TTC549 (cell line): ENCODE measurements around the gene PI4K2B.
"Not testable (repeated sequence)": the region's sequence is repeated elsewhere in the genome, so short reads cannot be mapped to it uniquely, and the experiment has no call there.

ENCODE experiments used
- FAIRE-seq: peaks from 2 replicates; lab custom pipeline; 2012; peaks lifted over from hg19 to GRCh38; lab: Jason Lieb, UNC

PI4K2B gene

GRCh38 chr4:25233737-25234389 is at the start of gene PI4K2B:
TSS of gene PI4K2B (plus strand) at chr4:25234033. CDS start at chr4:25234164, 131 bp downstream.
- FAIRE-seq, result no peak

DNA sequence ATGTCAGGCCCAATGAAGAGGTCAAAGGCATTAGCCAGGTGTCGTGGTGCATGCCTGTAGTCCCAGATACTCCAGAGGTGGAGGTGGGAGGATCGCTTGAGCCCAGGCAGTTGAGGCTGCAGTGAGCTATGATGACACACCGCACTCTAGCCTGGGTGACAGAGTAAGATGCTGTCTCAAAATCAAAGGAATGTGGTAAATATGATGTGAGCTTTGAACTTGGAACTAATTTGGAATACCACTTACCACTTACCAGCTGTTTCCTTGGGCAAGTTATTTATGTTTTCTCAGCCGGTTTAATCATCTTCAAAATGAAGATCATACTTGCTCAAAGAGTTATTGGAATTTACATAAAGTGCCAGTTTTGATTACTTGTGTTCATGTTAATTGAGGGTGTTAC is 49.8 kb upstream of the PI4K2B start:
- no peak for FAIRE-seq

DNA sequence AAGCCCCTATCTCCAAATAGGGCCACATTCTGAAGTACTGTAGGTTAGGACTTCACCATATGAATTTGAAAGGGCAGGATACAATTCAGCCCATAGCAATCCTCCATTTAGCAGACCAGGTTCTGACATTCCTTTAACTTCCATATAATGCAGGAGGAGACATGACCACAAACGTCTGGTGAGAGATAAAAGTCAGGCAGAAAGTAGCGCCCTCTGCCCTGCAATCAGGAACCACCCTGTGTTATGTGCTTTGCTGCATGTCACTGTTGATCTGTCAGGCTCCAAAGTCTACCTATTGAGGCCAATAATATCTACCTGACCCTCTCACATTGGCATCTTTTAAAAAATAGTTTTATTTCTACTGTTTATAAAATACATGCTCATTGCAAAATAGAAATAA is 43.4 kb upstream of the PI4K2B start:
- FAIRE-seq, result no peak

GRCh38 chr4:25198713-25199112 is 35.1 kb upstream of the PI4K2B start:
- no peak for FAIRE-seq

DNA sequence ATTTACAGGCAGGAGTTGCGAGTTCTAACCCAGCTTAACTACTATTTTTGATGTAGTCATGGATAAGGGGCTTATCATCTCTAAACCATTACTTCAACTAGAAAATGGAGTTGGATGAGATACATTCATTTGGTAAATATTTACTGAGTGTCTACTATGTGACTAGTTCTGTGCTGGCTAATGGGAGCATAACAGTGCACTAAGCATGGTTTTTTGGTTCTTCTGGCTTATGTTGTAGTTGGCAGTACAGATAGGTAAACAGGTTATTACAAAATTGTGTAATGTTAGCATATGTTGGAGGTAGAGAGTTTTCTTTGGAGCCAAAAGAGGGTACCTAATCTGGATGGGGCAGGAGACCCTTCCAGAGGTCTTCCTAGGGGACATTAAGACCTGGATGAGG is 25.8 kb upstream of the PI4K2B start:
- FAIRE-seq, result no peak

DNA sequence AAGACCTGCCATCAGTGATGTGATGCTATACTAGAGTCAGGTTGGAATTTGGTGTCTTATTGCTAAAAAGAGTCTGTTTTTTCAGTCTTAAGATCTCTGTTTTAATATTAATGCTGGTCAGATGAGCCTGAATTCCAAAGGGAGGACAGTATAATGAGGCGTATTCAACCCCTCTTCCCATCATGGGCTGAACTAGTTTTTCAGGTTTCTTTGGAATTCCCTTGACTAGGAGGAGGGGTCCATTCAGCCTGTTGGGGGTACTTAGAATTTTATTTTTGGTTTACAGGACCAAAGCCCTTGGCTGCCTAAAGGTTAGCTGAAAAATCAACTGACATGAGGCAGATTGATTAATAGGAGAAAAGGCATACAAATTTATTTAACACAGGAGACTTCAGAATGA is 24.1 kb upstream of the PI4K2B start:
- FAIRE-seq, result no peak

- no peak for FAIRE-seq
Measured at GRCh38 chr4:25211721-25212120, 22.1 kb upstream of the PI4K2B start.

- FAIRE-seq, result no peak
Measured at GRCh38 chr4:25212822-25213221, 21.0 kb upstream of the PI4K2B start.

DNA sequence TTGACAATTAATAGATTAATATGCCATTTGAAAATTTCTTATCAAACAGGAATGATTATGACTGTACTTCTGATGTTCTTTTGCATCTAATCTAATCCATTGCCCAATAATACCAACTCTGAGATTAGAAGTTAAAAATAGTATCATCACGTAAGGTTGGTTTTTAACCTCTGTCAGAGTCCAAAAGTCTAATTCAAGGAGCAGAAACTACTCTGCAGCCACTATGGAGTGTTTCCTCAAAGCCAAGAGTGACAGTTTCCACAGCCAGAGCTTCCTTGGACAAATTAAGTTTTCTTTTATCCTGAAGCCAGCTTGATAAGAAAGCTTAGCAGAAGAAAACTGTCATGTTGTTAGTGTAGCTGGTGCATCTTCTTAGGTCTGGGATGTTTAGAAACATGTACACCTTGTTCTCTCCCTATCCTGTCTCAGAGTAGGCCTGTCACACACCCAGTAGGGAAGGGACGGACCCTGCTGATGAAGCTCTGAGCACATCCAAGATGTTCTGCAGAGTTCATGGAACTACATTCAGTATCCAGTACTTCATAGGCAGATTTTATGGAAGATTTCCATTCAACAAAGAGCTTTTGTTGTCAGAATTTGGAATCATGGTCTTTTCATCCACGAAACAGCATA is 20.4 kb upstream of the PI4K2B start:
- no peak for FAIRE-seq

DNA sequence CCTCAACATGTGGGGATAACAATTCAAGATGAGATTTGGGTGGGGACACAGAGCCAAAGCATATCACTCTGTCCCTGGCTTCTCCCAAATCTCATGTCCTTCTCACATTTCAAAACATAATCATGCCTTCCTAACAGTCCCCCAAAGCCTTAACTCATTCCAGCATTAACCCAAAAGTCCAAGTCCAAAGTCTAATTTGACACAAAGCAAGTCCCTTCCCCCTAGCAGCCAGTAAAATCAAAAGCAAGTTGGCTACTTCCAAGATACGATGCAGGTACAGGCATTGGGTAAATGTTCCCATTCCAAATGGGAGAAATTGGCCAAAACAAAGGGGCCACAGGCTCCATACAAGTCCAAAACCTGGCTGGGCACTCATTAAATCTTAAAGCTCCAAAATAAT is 19.1 kb upstream of the PI4K2B start:
- not testable (repeated sequence) for FAIRE-seq

GRCh38 chr4:25215511-25215910 is 18.3 kb upstream of the PI4K2B start:
- FAIRE-seq, result no peak

GRCh38 chr4:25221377-25221776 is 12.5 kb upstream of the PI4K2B start:
- no peak for FAIRE-seq

DNA sequence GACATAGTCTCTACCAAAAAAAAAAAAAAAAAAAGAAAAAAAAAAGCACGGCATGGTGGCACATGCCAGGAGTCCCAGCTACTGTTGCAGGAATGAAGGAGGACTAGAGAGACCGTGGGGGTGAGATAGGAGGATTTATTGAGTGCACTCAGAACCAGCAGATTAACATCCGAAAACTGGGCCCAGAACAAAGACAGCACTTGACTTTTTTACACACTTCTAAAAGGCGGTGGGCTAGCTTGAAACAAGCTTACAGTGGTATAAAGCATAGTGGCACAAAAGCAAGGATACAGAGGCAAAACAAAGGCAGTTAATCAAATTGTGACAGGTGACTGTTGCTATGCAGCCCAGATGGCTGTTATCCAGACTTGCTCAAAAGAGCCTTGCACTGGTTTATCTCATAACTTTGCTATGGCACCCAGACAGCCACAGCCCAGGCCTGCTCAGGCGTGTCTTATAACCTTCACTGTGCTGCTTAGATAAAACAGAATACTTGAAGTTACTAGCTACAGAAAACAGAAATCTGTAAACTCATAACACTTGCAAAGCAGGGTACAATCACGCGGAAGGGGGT is 9.9 kb upstream of the PI4K2B start:
- FAIRE-seq, result no peak

- FAIRE-seq, result no peak
Measured at GRCh38 chr4:25229804-25230203, 4.0 kb upstream of the PI4K2B start.

DNA sequence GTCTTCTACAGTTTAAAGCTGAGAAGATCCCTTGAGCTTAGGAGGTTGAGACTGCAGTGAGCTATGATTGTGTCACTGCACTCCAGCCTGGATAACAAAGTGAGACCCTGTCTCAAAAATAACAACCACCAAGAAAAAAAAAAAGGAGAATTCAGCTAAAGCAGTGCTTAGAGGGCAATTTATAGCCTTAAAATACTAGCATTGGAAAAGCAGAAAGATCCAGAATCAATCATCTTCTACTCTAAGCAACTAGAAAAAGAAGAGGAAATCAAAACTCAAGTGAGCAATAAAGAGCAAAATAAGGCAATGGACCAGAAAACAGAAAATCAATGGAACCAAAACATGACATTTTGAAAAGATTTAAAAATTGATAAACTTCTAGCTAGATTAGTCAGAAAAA is 639 bp upstream of the PI4K2B start:
- FAIRE-seq, result no peak

DNA sequence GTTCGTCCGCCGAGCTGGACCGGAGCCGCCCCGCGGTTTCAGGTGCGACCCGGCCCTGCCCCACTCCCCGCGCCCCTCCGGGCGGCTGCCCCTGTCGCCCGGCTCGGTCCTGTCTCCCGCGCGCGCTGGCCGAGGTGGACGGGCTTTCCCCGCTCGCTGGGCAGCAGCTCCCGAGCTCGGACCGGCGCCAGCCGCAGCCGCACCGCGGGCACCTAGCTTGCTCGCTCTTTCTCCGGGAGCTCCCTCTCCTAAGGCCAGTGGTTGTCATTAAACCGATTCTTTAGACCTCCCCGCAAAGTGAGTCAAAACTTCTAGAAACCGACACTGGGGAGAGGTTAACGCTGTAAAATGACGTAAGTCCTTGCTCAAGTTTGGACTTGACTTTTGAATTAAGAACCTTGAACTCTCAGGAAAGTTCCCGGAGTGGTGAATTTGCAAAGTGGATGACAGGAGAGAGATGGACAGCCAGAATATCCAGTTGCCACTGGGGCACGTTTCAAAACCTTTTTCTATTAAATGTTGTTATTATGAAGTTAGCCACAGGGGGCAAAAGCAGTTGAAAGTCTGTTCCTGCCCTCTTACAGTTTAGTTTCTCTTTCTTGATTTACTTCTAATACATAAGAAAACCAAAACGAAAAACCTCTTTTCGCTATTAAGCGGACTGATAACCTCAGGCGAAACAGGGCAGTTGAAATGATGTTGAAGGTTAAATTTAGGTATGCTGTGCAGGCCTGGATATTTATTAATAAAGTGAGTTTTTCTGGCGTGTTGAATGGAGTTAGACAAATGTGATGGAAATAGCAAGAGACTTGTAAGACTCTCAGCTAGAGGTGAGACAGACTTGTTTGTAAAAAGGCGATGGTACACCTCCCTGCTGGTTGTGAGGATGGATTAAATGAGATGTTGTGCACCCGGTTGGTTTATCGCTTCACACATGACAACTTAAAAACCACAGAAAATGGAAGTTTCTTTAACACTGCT is 847 bp downstream of the PI4K2B start:
- no peak for FAIRE-seq

DNA sequence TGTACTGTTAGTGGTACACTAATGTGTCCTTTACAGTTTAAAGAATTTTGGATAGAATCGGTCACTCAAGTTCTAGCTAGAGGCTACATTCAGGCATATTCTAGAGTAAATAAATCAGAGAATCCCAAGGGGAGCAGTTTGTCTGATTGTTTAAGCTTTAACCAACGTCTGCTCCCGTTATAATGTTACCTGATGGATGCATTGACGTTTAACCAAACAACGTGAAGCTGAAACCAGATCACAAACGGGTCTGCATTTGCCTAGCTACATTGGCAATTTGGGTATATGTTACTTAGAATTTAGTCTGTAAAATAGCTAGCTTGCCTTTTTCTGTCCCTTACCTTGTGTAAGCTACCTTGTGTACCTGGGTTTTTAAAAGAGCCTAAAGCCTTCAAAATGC is 1.6 kb downstream of the PI4K2B start:
- FAIRE-seq, result no peak

DNA sequence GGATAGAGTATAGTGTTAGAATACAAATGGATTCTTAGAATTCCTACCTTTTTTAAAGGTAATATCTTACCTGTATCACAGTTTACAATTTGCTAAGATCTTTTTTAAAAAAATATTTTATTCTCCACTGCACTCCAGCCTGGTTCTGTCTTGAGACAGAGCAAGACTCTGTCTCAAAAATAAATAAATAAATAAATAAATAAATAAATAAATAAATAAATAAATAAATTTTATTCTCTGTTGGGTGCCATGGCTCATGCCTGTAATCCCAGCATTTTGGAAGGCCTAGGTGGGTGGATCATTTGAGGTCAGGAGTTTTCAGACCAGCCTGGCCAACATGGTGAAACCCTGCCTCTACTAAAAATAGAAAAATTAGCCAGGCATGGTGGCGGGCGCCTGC is 2.2 kb downstream of the PI4K2B start:
- FAIRE-seq, result not testable (repeated sequence)

DNA sequence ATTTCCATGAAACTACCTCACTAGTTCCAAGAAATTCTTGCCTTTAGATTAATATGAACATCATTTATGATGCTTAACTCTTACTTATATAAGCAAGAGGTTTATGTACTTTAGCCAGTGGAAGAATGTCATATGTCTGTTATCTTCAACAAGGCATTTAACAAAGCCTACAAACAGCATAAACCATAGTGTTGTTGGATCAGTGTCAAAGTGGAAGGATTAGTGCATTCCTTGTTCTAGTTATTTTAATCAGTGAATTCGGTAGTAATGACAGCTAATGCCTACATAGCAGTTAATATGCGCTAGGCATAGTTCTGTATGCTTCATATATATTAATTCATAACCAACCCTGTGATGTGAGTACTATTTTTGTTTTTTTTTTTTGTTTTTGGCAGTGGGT is 3.1 kb downstream of the PI4K2B start:
- FAIRE-seq, result no peak

- no peak for FAIRE-seq
Measured at GRCh38 chr4:25238052-25238451, 4.2 kb downstream of the PI4K2B start.

DNA sequence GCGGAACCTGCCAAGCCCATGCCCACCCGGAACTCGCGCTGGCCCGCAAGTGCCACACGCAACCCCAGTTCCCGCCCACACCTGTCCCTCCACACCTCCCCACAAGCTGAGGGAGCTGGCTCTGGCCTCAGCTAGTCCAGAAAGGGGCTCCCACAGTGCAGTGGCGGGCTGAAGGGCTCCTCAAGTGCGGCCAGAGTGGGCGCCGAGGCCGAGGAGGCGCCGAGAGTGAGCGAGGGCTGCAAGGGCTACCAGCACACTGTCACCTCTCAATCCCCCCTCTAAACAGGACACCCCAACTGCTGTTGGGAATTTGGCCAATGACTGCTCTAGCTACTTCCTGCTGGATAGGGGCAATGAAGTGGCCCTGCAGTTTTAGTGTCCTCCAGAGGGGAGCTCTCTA is 5.7 kb downstream of the PI4K2B start:
- not testable (repeated sequence) for FAIRE-seq

DNA sequence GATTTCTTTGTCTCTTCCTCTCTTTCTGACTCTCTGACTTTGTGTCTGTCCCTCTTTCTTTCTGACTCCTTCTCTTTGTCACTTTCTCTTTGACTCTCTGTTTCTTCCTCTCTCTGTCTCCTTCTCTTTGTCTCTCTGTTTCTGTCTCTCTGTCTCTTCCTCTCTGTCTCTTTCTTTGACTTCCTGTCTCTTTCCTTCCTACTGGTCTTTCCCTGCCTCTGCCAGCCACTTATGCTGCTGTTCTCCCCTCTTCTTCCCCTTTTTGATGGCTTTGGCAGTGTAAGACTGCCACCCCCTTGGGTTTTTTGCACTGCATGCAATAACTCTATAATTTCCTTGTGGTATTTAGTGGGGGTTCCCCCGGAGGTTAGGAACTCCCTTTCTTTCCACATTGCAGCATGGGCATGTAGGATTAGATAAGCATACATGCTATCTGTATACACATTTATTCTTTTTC is 6.9 kb downstream of the PI4K2B start:
- FAIRE-seq, result not testable (repeated sequence)

DNA sequence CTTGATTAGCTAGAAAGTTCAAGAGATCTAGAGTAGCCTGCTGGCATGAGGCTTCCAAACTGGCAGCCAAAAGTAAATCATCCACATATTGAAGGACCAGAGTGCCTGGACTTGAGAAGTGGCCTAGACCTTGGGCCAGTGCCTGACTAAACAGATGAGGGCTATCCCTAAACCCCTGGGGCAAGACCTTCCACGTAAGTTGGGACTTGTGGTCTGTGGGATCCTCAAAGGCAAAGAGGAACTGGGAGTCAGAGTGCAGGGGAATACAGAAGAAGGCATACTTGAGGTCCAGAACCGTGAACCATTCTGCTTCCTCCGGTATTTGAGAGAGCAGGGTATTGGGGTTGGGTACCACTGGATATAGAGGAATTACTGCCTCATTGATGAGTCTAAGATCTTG is 8.4 kb downstream of the PI4K2B start:
- FAIRE-seq, result not testable (repeated sequence)
